Activated T-cell treated with anti-CD3 and anti-CD28 coated beads, Interleukin-2, amount 50 U/mL, for 1 hour (primary cell): Measurements from ENCODE around the gene GNAS.
"Not testable (repeated sequence)": the region's sequence is repeated elsewhere in the genome, so short reads cannot be mapped to it uniquely, and the experiment has no call there.

ENCODE experiments used
- DNase-seq: peaks from one replicate; pipeline ENCODE4 v3.0.0-alpha.2; 2020

The GNAS gene

DNA sequence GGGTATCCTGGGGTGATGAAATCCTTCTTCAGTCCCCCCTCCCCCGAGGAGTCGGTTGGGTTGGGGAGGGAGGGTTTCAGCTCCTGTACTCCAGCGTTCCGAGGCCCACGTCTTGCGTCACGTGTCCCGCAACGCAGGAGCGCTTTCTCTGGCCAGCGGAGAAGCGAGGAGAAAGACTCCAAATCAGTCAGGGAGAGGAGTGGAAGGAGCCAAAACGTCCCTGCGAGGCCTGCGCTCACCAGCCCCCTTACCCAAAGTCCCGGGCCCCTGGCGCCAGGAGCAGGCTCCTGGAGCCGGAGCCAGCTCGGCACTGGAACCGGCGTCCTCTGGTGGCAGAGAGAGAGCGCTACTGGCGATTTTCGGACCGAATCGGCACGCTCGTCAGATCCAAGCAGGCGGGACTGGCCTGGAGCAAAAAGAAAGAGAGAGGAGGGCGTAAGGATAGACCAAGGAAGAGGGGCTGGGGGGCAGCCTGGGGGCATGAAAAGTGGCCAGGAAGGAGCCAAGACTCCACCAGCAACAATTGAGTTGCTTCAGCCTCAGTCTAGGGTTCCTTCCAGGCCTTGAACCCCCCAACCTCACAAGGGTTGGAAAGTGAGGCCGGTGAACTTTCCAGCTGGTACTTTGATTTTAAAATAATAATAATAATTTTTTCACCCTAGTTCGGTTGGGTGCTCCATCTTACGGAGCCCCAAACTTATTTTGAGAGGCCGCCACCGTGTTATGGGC lies at the start of gene GNAS:
Gene GNAS (plus strand): TSS at position 174 of the 729 bp plus-strand sequence.
- peak; percentile 63 for DNase-seq

DNA sequence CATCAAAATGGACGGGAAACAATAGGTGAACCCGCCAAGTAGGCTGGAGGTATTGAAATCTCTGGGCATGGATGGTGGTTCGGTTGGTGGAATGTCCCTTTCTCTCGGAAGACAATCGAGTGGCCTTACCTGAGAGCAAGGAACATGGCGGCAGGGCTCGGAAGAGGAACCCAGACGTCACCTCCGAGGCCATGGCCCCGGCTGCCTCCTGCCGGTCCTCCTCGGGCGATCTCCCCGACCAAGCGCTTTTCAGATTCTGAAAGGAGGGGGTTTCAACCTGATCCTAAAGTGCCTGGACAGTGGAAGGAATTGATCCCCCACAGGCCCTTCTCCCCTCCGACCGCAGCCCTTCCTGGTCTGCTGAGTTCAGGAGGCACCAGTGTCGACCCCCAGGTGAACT lies 49.0 kb upstream of the GNAS start:
- DNase-seq: no peak

DNA sequence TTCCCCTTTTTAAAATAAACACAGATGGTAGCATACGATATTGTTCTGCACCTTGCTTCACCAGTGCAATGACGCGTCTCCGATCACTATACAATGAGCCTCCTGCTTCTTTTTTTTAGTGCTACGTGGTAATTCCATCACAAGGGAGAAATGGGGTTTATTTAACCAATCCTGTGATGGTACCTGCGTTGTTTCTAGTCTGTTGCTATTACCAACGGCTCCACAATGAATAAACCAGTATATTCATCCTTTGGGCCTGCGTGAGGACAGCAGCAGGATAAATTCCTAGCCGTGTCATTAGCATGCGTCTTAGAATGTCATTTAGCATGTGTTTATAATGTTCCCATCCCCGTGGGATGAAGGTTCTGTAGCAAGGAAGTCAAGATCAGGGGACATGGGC lies 44.7 kb upstream of the GNAS start:
- no peak for DNase-seq

DNA sequence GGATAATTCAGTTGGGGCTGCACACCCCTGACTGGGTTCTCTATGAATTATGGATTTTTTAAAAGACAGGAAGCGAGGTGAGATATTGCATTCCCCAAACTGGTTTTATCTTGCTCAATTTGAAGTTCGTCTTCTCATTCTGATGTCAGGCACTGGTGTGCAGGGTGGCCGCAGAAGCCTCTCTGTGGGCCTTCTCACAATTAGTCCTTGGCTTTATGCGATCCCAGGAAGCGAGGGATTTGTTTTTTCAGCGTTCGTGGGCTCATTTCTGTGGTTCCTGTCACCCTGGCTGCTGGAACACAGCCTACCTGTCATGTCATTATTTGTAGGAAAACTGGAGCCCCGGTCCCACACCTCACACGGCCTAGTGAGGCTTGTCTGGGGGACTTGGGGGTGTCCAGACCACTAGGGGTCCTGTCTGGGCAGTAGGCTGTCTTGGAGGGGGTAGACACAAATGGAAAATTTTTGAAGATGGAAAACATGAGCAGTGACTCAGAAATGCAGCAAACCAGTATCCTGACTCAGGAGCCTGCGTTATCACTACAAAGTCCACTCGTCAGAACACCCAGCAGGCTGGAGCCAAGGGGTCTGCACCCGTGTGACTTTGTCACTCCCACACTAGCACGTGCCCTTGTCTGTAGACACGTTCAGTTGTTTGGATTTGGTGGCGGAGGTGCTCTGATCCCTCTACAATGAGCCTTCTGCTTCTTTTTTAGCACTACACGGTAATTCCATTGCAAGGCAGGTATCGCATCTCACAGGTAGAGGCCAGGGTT lies 44.1 kb upstream of the GNAS start:
- no peak for DNase-seq

DNA sequence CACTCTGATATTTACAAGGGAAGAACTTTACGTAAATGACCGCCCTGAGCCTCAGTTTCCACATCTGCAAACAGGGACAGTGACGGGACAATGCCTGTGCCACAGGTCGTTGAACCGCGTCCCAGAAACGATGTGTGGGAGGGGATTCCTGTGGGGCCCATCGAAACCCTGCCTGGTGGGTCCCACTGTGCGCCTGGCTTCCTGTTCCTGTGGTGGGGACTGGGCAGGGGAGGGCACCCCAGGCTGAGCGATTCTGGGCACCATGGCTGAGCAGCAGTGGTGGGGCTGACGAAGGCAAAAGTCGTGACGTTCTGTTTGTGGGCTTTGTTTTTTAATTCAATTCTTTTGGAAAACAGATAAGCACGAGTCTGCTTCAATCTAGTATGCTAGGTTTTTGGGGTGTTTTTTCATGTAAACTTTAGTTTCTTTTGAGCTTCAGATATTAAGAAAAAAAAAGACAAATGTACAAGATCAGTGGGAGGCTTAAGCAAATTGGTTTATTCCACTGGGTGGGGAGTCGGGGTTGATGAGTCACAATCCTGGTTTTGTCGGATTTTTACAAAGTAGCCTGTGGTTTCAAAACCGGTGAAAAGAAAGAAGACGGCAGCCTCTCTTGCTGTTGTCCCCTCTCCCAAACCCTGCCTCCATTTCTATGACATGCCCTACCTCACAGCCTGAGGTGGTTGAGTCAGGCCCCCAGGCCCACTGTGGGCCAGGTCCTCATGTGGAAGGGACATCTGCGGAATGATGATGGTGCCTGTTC lies 42.2 kb upstream of the GNAS start:
- no peak for DNase-seq

DNA sequence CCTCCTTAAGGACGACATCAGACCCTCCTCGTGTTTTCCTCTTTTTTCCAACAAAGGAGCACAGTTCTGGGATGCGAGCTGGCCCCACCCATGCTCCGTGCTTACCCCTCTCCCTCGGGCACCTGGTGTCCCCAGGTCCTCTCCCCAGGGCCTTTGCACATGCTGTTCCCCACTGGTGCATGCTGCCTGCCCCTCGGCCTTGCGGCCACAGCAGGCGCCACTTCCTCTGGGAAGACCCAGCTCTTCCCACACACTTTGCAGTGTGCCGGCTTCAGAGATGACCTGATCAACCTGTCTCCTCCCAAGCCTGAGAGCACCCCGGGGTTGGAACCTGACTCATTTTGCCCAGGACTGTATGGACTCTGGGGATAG lies 41.7 kb upstream of the GNAS start:
- DNase-seq: no peak

DNA sequence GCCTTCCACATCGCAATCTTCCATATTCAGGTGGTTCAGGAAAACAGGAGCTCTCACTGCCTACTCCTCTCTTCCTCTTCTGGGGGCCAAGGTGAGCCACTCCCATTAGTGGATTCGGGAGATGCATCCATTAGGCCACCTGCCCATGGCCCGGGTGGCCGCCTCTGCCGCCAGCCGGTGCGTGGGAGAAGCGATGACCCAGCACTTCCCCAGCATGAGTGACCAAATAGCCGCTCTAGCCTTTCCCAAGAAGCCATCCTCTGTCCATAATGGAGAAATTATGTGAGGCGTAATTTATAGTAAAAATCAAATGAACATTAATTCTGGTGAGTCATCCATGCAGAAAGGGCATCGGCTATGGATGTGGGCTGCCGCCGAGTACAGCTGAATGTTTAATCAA lies 41.2 kb upstream of the GNAS start:
- no peak for DNase-seq

DNA sequence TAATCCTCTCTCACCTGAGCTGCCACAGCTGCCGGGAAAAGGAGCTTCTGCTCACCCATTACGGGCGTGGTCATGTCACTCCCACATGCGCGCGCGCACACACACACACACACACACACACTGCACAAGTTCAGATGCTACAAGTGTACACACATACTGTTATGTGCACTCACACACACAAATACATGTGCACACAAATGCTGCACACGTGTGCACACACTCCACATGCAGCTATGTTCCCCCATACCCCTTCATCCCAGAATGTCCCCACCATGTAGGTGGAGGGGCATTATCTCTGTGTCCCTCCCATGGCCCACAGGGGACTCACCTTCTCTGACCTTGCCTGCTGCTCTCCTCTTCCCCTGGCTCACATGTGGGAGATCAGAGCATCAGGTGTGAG lies 39.1 kb upstream of the GNAS start:
- no peak for DNase-seq

DNA sequence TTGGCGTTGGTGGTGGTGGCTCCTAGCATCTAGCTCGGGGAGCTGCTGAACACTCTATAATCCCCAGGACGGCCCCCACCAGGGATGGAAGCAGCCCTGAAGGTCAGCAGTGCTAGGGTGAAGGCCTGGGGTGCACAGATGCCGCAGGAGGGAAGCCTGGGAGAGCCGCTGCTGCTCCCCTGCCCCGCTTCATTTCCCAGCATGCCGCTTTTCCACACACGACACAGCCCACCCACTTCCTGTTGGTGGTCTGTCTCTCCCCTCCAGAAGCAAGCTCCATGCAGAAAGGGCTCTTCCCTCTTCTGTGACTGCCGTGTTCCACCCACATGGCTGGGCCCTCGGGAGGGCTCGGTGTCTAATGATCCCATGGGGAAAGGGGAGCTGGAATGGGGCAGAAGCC lies 37.1 kb upstream of the GNAS start:
- no peak for DNase-seq

DNA sequence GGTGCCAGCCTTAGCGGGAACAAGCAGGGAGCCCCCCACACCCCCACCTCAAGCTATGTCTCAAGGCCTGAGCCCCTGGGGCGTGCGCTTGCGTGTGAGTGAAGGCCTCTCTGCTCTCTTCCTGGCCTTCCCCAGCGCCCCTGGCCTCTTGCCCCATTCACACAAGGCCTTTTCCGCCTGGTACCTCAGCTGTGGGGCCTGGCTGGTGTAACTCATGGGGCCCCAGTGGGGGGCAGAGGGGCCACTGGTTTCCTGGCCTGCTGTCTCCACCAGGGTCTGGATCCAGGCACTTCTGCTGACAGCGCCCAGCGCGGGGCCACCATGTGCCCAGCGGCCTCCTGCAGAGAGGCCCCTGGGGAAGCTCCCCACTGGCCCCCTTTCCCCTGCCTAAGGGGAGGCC lies 36.5 kb upstream of the GNAS start:
- DNase-seq: no peak

DNA sequence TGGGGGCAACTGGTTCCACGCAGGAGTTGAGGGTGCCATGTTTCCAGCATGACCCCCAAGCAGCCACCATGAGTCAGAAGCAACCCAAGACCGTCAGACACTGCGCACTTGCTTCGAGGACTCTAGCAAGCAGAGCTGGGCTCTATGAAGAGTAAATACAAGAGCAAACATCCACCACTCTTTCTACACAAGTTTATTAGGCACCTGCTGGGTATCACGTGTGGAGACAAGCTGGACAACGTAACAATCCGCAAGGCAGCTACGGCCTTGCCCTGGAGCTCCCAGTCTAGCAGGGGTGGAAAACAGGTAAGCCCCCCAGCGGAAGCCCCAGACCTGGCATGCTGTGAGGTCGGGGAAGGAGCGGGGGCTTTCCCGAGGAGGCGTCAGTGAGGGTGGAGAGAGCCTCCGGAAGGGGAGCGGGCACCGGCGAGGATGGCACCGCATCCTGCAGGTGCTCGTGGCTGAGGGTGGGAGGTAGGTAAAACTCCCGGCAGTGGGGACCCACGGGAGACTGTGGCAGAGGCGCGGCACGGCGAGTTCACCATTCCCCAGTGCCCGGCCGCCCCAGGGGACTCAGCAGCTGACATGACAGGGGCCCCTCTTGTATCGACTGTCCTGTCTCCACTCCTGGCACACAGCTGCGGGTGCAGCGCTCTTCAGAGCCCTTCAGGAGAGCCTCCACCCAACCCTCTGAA lies 35.4 kb upstream of the GNAS start:
- no peak for DNase-seq

DNA sequence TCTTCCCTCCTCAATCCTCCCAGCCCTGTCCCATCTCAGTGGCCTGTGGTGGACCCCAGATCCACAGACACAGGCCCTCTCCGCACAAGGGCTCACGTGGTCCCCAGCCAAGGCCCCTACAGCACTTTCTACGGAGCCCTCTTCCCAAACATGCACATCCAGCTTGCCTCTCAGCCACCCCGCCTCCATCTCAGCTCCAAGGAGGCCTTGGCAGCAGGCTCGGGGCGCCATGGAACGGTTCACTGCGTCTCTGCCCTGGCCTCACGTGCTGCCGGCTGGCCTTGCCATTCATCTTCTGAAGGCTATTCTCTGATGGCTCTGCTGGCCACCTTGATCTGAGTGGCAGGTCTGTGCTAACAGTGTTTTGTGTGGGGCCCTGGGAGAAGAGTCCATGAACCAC lies 34.8 kb upstream of the GNAS start:
- DNase-seq: no peak

DNA sequence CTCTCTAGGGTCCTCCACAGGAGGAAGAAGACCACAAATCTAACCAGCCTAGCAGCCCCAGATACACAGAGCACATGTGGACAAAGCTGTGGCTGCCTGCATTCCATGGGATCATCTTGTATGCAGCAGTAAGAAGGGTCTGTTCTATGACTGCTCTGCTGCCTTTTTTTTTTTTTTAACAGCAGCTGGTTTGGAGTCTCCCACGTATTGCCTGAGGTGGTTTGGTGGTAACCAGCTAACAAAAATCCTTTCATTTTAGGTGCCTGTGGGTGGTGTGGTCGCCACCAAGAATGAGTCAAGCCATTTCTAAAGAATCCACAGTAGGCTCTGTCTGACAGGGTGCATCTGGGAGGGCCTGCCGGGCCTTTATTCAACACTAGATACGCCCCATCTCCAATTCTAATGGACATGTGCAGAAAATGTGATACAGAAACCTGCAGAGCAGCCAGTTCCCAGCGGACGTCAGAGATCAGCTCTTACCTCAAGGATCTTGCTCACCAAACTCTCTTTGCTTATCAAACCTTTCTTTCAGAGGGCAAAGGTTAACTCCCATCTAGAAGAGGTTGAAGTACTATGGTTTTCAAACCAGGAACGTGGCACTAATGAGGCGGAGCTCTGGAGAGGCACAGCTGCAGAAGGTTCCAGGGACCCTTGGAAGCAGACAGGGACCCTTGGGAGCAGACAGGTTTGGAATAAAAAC lies 33.8 kb upstream of the GNAS start:
- no peak for DNase-seq

DNA sequence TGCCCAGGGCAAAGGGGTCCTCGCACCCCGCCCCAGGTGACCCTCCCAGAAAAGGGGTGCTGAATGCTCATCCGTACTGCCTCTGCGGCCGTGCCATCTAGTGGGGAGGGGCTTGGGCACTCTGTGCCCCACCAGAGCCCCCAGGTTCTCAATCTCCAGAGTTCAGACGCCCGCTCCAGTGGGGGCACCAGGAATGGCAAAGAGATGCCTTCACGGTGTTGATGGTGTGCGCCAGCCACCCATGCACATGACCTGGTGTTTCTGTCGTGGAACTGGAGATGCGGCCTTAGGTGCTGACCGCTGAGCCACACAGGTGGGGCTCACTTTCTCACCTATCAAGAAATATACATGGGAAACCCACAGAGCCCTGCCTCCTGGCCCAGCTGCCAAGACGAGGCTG lies 32.6 kb upstream of the GNAS start:
- DNase-seq: no peak

DNA sequence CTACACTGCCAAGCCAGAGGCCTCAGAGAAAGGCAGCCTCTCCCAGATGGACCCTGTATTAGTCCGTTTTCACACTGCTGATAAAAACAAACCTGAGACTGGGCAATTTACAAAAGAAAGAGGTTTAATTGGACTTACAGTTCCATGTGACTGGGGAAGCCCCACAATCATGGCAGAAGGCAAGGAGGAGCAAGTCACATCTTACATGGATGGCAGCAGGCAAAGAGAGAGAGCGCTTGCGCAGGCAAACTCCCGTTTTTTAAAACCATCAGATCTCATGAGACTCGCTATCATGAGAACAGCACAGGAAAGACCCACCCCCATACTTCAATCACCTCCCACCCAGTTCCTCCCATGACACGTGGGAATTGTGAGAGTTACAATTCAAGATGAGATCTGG lies 32.0 kb upstream of the GNAS start:
- not testable (repeated sequence) for DNase-seq

DNA sequence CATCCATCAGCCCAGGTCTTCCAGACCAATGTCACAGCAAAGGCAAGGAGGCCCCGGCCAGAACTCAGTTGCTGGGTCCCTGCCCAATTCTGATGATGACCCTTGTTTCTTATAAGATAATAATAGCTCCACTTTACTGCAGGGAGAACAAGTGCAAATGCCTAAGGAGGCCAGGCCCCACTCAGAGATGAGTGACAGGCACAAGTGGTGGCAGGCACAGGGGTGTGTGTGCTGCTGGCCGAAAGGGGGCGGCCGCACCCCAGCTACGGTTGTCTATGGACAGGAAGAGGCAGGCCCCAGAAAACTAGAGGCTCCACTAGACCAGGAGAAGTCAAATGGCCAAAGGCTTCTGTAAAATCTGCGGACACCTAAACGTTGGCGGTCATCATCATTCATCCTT lies 30.4 kb upstream of the GNAS start:
- DNase-seq: no peak

DNA sequence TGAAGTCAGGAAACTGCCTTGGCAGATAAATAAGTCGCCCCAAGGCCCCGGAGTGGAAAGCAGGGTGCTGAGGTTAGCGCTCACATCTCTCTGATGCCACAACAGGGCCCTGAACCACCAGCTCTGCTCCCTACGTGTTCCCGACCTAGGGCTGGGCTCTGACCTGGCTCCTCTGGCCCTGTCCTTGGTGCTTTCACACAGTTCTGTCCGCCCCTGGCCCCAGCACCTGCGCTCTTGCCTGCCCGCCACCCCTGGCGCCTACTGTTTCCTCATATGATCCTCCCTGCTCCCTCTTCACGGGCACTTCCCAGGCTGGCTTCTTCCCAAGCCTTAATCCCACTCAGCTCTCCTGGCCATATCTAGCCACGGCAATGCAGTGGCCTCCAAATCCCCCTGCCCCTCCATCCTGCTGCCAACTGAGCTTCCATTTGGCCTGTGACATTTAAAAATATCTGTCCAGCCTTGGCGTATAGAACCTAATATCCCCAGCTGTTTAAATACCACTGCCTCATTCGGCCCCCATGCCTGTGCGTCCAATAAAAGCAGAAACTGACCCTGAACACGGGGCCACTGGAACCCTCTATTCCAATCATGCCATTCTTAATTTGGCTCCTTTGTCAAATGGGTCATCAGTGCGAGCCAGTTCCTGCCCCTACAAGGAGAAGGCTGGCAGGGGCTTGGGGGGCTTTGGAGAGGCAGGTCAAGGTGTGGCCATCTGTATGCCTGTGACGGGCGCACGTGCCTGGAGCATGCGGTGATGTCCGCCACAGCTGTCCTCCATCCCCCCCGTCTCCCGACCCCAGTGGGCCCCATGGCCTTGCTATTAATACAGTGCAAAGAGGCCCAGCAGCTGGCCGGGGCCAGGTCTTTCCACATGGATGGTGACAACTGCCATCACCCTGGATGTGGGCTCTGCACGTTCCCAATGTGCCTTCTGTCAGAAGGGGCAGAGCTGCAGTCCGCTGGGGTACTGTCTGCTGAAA lies 29.5 kb upstream of the GNAS start:
- no peak for DNase-seq

DNA sequence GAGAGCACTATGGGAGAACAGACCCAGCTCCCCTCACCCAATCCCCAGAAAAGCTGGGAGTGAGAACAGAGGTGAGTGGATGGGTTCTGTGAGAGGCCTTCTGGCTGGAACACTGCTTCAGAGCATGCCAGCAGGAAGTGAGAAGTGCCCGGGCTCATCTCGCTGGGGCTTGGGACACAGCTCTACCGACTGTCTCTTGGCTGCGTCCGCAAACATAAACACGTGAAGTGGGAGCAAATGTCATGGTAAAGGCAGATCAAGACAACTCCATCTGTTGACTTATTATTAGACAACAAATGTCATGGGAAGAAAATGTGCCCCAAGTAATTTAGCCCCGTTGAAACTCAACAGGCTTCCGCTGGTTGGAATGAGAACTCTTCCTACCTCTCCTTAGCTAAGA lies 27.7 kb upstream of the GNAS start:
- DNase-seq: no peak

DNA sequence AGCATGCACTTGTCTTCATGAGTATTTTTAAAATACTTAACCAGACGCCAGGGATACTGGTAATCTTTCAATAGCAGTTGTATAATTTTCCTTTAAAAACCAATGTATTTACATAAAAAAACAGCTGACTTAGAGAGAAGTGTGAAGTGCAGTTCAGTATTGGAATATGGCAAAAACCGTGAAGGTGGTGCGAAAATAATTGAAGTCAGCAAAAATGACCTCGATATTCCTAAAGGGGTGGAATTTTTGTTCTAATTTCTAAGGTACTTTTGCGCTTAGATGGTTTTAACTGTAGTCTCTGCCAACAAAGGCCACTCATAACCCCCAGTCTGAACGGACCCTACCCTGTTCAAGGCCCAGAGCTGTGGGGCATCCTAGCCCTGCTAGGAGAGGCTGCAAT lies 27.1 kb upstream of the GNAS start:
- DNase-seq: no peak

DNA sequence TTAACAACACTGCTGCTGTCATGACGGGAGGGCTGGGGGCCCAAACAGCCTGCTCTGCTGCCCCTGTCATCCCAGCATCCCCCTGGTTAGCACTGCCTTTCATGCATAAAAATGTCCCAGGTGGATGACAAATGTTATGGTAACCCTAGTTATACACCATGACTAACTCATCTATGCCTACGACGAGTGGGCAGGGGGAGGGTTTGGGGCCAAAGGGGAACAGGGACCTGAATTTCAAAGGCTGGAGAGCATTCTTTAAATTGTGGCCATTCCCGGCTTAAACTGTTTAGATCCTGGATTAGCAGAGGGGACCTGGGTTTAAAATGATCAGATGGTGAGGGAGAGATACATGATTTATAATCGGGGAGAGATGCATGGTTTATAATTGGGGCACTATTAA lies 26.2 kb upstream of the GNAS start:
- no peak for DNase-seq

DNA sequence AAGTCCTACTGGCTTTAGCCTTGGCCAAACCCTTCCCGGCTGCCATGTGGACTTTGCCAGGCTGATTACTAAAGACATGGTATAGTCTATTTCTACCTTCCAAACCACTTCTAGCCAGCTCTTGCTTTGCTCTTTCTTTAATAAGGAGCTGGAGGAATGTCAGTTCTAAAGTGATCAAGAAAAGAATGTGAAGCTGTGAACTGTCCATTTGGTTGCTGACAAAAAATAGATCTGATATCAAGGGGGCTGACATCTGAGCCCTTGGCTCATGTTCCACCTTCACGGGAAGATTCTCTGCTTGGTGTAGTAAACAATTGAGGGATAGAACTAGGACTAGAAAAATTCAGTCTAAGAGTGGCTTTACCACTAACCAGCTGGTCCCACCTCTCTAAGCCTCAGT lies 24.4 kb upstream of the GNAS start:
- DNase-seq: no peak
